ENCODE measurements around the gene GARNL3. TPM values are rescaled to one million over a fixed set of nuclear protein-coding genes. Genes with fewer than 3 reads are reported as not detected.

GARNL3 gene
- total RNA-seq, 2 experiments from 2014 or later, result 16.1 to 17.2 TPM

DNA sequence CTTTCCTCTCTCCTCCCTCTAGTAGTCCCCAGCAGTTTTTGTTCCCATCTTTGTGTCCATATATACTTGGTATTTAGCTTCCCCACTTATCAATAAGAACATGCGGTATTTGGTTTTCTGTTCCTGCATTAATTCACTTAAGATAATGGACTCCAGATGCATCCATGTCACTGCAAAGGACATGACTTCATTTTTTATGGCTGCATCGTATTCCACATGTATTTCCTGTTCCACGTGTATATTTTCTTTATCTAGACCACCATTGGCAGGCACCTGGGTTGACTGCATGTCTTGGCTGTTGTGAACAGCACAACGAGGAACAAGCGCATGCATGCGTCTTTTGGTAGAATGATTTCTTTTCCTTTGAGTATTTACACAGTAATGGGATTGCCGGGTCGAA, 165.8 kb downstream of the GARNL3 start:
- Histone ChIP-seq H3K27ac (ENCODE audit: low read depth, low read length, poor library complexity, severe bottlenecking) (no peak overlapping the region), H3K4me2 (ENCODE audit: low read length) (no peak overlapping the region), H3K36me3 (ENCODE audit: insufficient read depth, low read length) (peaks cover 66% of the 10 kb centered on the region), H4K20me1 (ENCODE audit: insufficient read depth, low read length) (no peaks in the 10 kb centered on the region), H3K9me2 (ENCODE audit: insufficient read depth, low read length) (no peaks in the 10 kb centered on the region), H3K79me2 (ENCODE audit: insufficient read depth, low read depth, low read length) (peaks cover 15% of the 10 kb centered on the region; the same call in 1 of the 2 replicates), H3K9me3 (ENCODE audit: low read length) (no peaks in the 10 kb centered on the region), H2AFZ (ENCODE audit: low read length) (no peak overlapping the region), H3K4me3 (ENCODE audit: low read depth, low read length, poor library complexity, severe bottlenecking) (no peak overlapping the region), H3K4me1 (ENCODE audit: insufficient read depth, low read length, poor library complexity, severe bottlenecking) (peaks cover 7% of the 10 kb centered on the region)
- CTCF ChIA-PET (ENCODE audit: unreplicated experiment), result no interaction called here
- POLR2A ChIA-PET, result no interaction called here
- intact Hi-C loops (cut with micrococcal nuclease; ENCODE audit: unreplicated experiment), result no loop called here
- no peak for DNase-seq (ENCODE audit: low spot score)
- TF ChIP-seq, protein P1, sequence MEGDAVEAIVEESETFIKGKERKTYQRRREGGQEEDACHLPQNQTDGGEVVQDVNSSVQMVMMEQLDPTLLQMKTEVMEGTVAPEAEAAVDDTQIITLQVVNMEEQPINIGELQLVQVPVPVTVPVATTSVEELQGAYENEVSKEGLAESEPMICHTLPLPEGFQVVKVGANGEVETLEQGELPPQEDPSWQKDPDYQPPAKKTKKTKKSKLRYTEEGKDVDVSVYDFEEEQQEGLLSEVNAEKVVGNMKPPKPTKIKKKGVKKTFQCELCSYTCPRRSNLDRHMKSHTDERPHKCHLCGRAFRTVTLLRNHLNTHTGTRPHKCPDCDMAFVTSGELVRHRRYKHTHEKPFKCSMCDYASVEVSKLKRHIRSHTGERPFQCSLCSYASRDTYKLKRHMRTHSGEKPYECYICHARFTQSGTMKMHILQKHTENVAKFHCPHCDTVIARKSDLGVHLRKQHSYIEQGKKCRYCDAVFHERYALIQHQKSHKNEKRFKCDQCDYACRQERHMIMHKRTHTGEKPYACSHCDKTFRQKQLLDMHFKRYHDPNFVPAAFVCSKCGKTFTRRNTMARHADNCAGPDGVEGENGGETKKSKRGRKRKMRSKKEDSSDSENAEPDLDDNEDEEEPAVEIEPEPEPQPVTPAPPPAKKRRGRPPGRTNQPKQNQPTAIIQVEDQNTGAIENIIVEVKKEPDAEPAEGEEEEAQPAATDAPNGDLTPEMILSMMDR (conservative IDR thresholded peaks at IDR 0.05; ENCODE audit: low read length), result no peak
- TF ChIP-seq EZH2phosphoT487 (IDR thresholded peaks at IDR 0.05; ENCODE audit: borderline replicate concordance, low read depth, low read length), result no peak
- BruUV-seq (replicated peaks), result no TSS peak

DNA sequence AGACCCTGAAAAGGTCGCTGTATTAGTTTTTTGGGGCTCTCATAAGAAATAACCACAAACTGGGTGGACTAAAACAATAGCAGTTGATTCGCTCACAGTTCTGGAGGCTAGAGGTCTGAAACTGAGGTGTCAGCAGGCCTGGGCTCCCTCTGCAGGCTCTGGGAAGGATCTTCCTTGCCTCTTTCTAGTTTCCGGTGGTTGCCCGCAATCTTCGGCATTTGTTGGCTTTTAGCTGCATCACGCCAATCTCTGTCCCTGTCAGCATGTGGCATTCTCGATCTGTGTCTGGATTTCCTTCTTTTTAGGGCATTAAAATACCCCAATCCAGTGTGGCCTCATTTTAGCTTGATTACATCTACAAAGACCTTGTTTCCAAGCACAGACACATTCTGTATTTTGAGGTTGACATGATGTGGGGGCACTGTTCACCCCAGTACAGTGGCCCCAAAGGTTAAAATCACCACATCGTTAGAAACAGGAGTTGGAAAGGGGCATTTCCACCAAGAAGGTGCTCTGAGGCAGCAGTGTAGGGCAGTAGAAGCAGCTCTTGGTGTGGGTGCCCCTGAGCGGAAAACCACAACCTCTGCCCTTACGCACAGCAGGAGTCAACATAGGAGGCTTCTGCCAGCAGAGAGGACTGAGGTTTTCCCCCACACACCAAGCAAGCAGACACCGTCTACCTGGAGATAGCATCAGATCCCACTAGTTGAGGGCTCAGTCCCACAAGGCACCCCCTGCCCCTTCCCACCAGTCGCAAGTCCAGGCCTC, 173.1 kb downstream of the GARNL3 start:
- Histone ChIP-seq H4K20me1 (ENCODE audit: insufficient read depth, low read length) (no peaks in the 10 kb centered on the region), H3K4me3 (ENCODE audit: low read depth, low read length, poor library complexity, severe bottlenecking) (no peak overlapping the region), H3K27ac (ENCODE audit: low read depth, low read length, poor library complexity, severe bottlenecking) (no peak overlapping the region), H3K36me3 (ENCODE audit: insufficient read depth, low read length) (peaks cover 85% of the 10 kb centered on the region), H3K4me2 (ENCODE audit: low read length) (no peak overlapping the region), H2AFZ (ENCODE audit: low read length) (no peak overlapping the region), H3K9me3 (ENCODE audit: low read length) (no peaks in the 10 kb centered on the region), H3K4me1 (ENCODE audit: insufficient read depth, low read length, poor library complexity, severe bottlenecking) (no peaks in the 10 kb centered on the region), H3K9me2 (ENCODE audit: insufficient read depth, low read length) (no peaks in the 10 kb centered on the region), H3K79me2 (ENCODE audit: insufficient read depth, low read depth, low read length) (no peaks in the 10 kb centered on the region)
- CTCF ChIA-PET (ENCODE audit: unreplicated experiment), result no interaction called here
- intact Hi-C loops (cut with micrococcal nuclease; ENCODE audit: unreplicated experiment), result no loop called here
- no peak for DNase-seq (ENCODE audit: low spot score)
- POLR2A ChIA-PET, result no interaction called here
- TF ChIP-seq, protein P1 (conservative IDR thresholded peaks at IDR 0.05; ENCODE audit: low read length), result no peak
- no peak for TF ChIP-seq EZH2phosphoT487 (IDR thresholded peaks at IDR 0.05; ENCODE audit: borderline replicate concordance, low read depth, low read length)
- BruUV-seq (replicated peaks), result no TSS peak

DNA sequence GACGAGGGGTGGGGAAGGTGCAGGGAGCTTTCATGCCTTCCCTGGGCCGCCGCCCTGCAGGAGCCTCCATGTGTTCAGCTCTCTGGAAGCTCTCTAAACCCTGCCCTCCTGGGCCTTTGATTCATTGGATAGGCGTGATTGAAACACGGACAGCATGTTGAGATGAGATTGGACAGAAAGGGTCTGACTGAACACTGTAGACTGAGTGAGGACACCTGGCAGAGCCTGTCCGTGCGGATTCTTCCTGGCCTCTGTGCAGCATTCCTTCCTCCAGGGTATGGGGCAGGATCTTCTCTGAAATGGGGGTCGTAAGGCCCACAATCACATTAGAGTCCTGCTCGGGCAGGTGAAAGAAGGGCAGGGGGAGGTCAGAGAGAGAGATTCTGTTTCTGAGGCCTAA, 173.8 kb downstream of the GARNL3 start:
- H3K4me1 ChIP-seq (ENCODE audit: insufficient read depth, low read length, poor library complexity, severe bottlenecking), result no peaks in the 10 kb centered on the region
- intact Hi-C loops (cut with micrococcal nuclease; ENCODE audit: unreplicated experiment), result no loop called here
- CTCF ChIA-PET (ENCODE audit: unreplicated experiment), result no interaction called here

More for the DNA sequence above, 173.8 kb downstream of the GARNL3 start:
- no peak overlapping the region for H3K4me3 ChIP-seq (ENCODE audit: low read depth, low read length, poor library complexity, severe bottlenecking)
- BruUV-seq (replicated peaks), result no TSS peak
- no peak for TF ChIP-seq EZH2phosphoT487 (IDR thresholded peaks at IDR 0.05; ENCODE audit: borderline replicate concordance, low read depth, low read length)
- TF ChIP-seq, protein P1 (conservative IDR thresholded peaks at IDR 0.05; ENCODE audit: low read length), result no peak
- H3K9me3 ChIP-seq (ENCODE audit: low read length), result no peaks in the 10 kb centered on the region
- H3K36me3 ChIP-seq (ENCODE audit: insufficient read depth, low read length), result peaks cover 83% of the 10 kb centered on the region
- H3K79me2 ChIP-seq (ENCODE audit: insufficient read depth, low read depth, low read length), result no peaks in the 10 kb centered on the region
- H2AFZ ChIP-seq (ENCODE audit: low read length), result no peak overlapping the region
- H3K4me2 ChIP-seq (ENCODE audit: low read length), result no peak overlapping the region
- H3K9me2 ChIP-seq (ENCODE audit: insufficient read depth, low read length), result no peaks in the 10 kb centered on the region
- no peak overlapping the region for H3K27ac ChIP-seq (ENCODE audit: low read depth, low read length, poor library complexity, severe bottlenecking)
- POLR2A ChIA-PET, result no interaction called here
- no peaks in the 10 kb centered on the region for H4K20me1 ChIP-seq (ENCODE audit: insufficient read depth, low read length)
- DNase-seq (ENCODE audit: low spot score), result no peak

All from OCI-LY7 (cell line).